ENCODE data around the gene DCP1A. TPM values are rescaled to one million over a fixed set of nuclear protein-coding genes. Genes with fewer than 3 reads are reported as not detected.
A peak's percentile ranks its signal among the peaks of the same experiment; 100 is the strongest.

The DCP1A gene
- polyA plus RNA-seq, 1 of the 3 experiments (the other 2 are of a cell fraction) = 12.9 TPM

DNA sequence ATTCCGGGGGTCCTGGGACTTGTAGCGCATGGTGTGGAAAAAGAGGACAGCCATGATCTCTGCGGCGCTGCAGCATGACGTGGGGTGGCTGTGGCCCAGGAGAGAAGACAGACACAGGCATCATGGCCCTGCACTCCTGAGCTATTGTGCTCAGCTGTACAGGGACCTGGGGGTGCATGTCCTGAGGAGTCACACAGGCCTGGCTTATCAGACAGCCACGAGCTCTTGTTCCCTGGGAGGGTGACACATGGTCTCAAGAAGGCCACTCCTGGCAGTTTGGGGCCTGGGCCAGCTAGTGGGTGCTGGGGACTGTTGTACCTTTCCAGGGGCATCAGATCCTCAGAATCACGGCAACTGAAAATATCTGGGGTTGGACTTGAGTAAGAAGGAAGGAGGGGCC, 105.2 kb downstream of the DCP1A start:
- CTCF ChIA-PET = interaction anchor here (1.1 to 1.2 kb wide), 3 partner anchors 15 to 38 kb away, joined by 3 to 4 read pairs (median 3); no protein-coding TSS in a partner anchor
- DNase-seq = no peak

More for the DNA sequence above, 105.2 kb downstream of the DCP1A start:
- Histone ChIP-seq H3K9me3 (no peaks in the 10 kb centered on the region), H3K9me2 (no peaks in the 10 kb centered on the region), H3K27me3 (ENCODE audit: insufficient read depth) (no peaks in the 10 kb centered on the region), H3F3A (replicated peaks; ENCODE audit: insufficient read depth) (peaks cover 37% of the 10 kb centered on the region), H3K4me3 (ENCODE audit: low read depth in 2 of 2, low read length in 1 of 2) (no peak overlapping the region), H3K36me3 (replicated peaks in 1 of 2; ENCODE audit: control insufficient read depth in 1 of 2, insufficient read depth in 2 of 2, low read length in 1 of 2) (peaks cover 33 to 36% of the 10 kb centered on the region in 2 experiments), H3K27ac (ENCODE audit: low read depth in 2 of 2, low read length in 1 of 2) (peak overlapping the region in 1 of 2 experiments; percentile 3; a peak in 1 of 4 replicates), H3K79me2 (ENCODE audit: insufficient read depth) (peaks cover 78% of the 10 kb centered on the region), H3K4me2 (no peak overlapping the region), H3K4me1 (ENCODE audit: control insufficient read depth in 1 of 2, insufficient read depth in 2 of 2, low read depth in 1 of 2, low read length in 1 of 2) (peaks cover 17 to 27% of the 10 kb centered on the region in 2 experiments; a peak in 3 of 4 replicates), H3K9ac (no peak overlapping the region), H4K20me1 (ENCODE audit: insufficient read depth) (peaks cover 64% of the 10 kb centered on the region), H2AFZ (ENCODE audit: low read depth) (no peak overlapping the region)
- WGBS (ENCODE audit: low lambda C conversion rate) = 83% methylated on average over 7 of the region's 7 CpGs
- POLR2A ChIA-PET = interaction anchor here (0.6 to 1.4 kb wide), 2 partner anchors 22 to 47 kb away, joined by 3 to 4 read pairs; no protein-coding TSS in a partner anchor
- TF ChIP-seq, protein P1, sequence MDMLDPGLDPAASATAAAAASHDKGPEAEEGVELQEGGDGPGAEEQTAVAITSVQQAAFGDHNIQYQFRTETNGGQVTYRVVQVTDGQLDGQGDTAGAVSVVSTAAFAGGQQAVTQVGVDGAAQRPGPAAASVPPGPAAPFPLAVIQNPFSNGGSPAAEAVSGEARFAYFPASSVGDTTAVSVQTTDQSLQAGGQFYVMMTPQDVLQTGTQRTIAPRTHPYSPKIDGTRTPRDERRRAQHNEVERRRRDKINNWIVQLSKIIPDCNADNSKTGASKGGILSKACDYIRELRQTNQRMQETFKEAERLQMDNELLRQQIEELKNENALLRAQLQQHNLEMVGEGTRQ (IDR thresholded peaks at IDR 0.05; ENCODE audit: borderline replicate concordance, low read depth, low read length) = no peak
- TF ChIP-seq, protein P2, sequence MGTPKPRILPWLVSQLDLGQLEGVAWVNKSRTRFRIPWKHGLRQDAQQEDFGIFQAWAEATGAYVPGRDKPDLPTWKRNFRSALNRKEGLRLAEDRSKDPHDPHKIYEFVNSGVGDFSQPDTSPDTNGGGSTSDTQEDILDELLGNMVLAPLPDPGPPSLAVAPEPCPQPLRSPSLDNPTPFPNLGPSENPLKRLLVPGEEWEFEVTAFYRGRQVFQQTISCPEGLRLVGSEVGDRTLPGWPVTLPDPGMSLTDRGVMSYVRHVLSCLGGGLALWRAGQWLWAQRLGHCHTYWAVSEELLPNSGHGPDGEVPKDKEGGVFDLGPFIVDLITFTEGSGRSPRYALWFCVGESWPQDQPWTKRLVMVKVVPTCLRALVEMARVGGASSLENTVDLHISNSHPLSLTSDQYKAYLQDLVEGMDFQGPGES (IDR thresholded peaks at IDR 0.05; ENCODE audit: low read depth, low read length) = no peak
- no peak for TF ChIP-seq TEAD4 (IDR thresholded peaks at IDR 0.05; ENCODE audit: borderline replicate concordance, insufficient read depth)
- no peak for TF ChIP-seq MXI1 (IDR thresholded peaks at IDR 0.05; ENCODE audit: low read depth, low read length)
- TF ChIP-seq RAD21 (IDR thresholded peaks at IDR 0.05; ENCODE audit: low read length) = no peak
- TF ChIP-seq, protein P3, sequence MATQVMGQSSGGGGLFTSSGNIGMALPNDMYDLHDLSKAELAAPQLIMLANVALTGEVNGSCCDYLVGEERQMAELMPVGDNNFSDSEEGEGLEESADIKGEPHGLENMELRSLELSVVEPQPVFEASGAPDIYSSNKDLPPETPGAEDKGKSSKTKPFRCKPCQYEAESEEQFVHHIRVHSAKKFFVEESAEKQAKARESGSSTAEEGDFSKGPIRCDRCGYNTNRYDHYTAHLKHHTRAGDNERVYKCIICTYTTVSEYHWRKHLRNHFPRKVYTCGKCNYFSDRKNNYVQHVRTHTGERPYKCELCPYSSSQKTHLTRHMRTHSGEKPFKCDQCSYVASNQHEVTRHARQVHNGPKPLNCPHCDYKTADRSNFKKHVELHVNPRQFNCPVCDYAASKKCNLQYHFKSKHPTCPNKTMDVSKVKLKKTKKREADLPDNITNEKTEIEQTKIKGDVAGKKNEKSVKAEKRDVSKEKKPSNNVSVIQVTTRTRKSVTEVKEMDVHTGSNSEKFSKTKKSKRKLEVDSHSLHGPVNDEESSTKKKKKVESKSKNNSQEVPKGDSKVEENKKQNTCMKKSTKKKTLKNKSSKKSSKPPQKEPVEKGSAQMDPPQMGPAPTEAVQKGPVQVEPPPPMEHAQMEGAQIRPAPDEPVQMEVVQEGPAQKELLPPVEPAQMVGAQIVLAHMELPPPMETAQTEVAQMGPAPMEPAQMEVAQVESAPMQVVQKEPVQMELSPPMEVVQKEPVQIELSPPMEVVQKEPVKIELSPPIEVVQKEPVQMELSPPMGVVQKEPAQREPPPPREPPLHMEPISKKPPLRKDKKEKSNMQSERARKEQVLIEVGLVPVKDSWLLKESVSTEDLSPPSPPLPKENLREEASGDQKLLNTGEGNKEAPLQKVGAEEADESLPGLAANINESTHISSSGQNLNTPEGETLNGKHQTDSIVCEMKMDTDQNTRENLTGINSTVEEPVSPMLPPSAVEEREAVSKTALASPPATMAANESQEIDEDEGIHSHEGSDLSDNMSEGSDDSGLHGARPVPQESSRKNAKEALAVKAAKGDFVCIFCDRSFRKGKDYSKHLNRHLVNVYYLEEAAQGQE (IDR thresholded peaks at IDR 0.05; ENCODE audit: low read depth, low read length) = no peak
- no peak for TF ChIP-seq FOXJ3 (CRISPR knock-in tag; IDR thresholded peaks at IDR 0.05)
- TF ChIP-seq JUND (IDR thresholded peaks at IDR 0.05) = no peak
- no peak for TF ChIP-seq SMC3 (IDR thresholded peaks at IDR 0.05; ENCODE audit: low read depth, low read length)
- no peak for TF ChIP-seq ELF1 (IDR thresholded peaks at IDR 0.05)
- TF ChIP-seq, protein P4, sequence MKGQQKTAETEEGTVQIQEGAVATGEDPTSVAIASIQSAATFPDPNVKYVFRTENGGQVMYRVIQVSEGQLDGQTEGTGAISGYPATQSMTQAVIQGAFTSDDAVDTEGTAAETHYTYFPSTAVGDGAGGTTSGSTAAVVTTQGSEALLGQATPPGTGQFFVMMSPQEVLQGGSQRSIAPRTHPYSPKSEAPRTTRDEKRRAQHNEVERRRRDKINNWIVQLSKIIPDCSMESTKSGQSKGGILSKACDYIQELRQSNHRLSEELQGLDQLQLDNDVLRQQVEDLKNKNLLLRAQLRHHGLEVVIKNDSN (IDR thresholded peaks at IDR 0.05; ENCODE audit: borderline replicate concordance, low read depth) = no peak
- TF ChIP-seq NFIC (IDR thresholded peaks at IDR 0.05; ENCODE audit: borderline replicate concordance) = no peak
- no peak for TF ChIP-seq FOSL2 (IDR thresholded peaks at IDR 0.05; ENCODE audit: borderline replicate concordance, low read depth)
- TF ChIP-seq, protein P5, sequence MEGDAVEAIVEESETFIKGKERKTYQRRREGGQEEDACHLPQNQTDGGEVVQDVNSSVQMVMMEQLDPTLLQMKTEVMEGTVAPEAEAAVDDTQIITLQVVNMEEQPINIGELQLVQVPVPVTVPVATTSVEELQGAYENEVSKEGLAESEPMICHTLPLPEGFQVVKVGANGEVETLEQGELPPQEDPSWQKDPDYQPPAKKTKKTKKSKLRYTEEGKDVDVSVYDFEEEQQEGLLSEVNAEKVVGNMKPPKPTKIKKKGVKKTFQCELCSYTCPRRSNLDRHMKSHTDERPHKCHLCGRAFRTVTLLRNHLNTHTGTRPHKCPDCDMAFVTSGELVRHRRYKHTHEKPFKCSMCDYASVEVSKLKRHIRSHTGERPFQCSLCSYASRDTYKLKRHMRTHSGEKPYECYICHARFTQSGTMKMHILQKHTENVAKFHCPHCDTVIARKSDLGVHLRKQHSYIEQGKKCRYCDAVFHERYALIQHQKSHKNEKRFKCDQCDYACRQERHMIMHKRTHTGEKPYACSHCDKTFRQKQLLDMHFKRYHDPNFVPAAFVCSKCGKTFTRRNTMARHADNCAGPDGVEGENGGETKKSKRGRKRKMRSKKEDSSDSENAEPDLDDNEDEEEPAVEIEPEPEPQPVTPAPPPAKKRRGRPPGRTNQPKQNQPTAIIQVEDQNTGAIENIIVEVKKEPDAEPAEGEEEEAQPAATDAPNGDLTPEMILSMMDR (IDR thresholded peaks at IDR 0.05) = no peak

Data from SK-N-SH (cell line).